Measurements from ENCODE around the gene ZBTB7C.

DNA sequence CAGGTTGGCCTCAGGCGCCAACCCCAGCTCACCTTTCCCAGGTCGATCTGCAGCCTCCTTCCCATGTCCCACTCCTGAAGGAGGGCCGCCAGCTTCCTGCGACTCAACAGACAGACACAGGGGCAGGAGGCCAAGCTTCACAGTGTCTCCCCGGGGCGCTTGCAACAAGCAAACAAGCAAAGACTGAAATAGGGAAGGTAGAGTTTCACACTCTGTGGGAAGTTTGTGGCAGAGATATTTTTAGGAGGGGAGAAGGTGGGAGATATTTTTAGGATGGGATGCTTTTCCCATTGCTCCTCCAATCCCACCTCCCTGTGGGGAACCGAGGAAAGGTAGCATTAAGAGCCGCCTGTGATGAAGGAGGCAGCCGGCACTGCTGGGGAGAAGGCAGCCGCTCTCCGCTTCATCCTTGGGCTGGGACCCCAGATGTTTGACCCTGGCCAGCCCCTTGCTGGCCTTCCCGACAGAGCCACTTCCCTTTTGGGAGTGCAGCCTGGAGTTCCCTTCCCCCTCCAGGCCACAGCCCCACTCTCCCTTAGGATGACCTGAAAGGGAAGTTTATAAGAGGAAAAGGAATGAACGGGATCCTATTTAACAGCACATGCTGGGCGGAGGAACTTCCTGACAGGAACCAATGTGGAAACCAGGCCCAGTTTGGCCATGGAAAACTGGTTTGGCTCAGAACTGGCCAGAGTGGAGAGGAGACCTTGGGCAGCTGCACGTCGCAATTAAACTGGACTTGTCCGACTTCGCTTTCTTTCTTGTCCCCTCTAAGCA, 336.6 kb downstream of the ZBTB7C start:
- TF ChIP-seq, protein P1, sequence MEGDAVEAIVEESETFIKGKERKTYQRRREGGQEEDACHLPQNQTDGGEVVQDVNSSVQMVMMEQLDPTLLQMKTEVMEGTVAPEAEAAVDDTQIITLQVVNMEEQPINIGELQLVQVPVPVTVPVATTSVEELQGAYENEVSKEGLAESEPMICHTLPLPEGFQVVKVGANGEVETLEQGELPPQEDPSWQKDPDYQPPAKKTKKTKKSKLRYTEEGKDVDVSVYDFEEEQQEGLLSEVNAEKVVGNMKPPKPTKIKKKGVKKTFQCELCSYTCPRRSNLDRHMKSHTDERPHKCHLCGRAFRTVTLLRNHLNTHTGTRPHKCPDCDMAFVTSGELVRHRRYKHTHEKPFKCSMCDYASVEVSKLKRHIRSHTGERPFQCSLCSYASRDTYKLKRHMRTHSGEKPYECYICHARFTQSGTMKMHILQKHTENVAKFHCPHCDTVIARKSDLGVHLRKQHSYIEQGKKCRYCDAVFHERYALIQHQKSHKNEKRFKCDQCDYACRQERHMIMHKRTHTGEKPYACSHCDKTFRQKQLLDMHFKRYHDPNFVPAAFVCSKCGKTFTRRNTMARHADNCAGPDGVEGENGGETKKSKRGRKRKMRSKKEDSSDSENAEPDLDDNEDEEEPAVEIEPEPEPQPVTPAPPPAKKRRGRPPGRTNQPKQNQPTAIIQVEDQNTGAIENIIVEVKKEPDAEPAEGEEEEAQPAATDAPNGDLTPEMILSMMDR (IDR thresholded peaks at IDR 0.05): no peak
- no peak for TF ChIP-seq TEAD4 (IDR thresholded peaks at IDR 0.05; ENCODE audit: borderline replicate concordance, insufficient read depth)
- TF ChIP-seq RXRA (IDR thresholded peaks at IDR 0.05; ENCODE audit: borderline replicate concordance, low read depth): no peak
- no peak for TF ChIP-seq RAD21 (IDR thresholded peaks at IDR 0.05; ENCODE audit: low read length)
- no peak for TF ChIP-seq RCOR1 (IDR thresholded peaks at IDR 0.05; ENCODE audit: low read length)
- TF ChIP-seq, protein P2, sequence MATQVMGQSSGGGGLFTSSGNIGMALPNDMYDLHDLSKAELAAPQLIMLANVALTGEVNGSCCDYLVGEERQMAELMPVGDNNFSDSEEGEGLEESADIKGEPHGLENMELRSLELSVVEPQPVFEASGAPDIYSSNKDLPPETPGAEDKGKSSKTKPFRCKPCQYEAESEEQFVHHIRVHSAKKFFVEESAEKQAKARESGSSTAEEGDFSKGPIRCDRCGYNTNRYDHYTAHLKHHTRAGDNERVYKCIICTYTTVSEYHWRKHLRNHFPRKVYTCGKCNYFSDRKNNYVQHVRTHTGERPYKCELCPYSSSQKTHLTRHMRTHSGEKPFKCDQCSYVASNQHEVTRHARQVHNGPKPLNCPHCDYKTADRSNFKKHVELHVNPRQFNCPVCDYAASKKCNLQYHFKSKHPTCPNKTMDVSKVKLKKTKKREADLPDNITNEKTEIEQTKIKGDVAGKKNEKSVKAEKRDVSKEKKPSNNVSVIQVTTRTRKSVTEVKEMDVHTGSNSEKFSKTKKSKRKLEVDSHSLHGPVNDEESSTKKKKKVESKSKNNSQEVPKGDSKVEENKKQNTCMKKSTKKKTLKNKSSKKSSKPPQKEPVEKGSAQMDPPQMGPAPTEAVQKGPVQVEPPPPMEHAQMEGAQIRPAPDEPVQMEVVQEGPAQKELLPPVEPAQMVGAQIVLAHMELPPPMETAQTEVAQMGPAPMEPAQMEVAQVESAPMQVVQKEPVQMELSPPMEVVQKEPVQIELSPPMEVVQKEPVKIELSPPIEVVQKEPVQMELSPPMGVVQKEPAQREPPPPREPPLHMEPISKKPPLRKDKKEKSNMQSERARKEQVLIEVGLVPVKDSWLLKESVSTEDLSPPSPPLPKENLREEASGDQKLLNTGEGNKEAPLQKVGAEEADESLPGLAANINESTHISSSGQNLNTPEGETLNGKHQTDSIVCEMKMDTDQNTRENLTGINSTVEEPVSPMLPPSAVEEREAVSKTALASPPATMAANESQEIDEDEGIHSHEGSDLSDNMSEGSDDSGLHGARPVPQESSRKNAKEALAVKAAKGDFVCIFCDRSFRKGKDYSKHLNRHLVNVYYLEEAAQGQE (IDR thresholded peaks at IDR 0.05; ENCODE audit: low read depth, low read length): no peak
- TF ChIP-seq EP300 (IDR thresholded peaks at IDR 0.05; ENCODE audit: borderline replicate concordance in 1 of 2, low read depth in 1 of 2, low read length in 1 of 2): no peak
- no peak for TF ChIP-seq GABPA (IDR thresholded peaks at IDR 0.05; ENCODE audit: low read depth)
- TF ChIP-seq RFX5 (IDR thresholded peaks at IDR 0.05; ENCODE audit: low read length): no peak
- TF ChIP-seq JUND (IDR thresholded peaks at IDR 0.05): no peak
- TF ChIP-seq EZH2phosphoT487 (IDR thresholded peaks at IDR 0.05; ENCODE audit: borderline replicate concordance, low read depth): no peak
- no peak for TF ChIP-seq CHD2 (IDR thresholded peaks at IDR 0.05; ENCODE audit: low read length, partially characterized antibody)
- TF ChIP-seq GATA2 (CRISPR knock-in tag; IDR thresholded peaks at IDR 0.05): no peak

Measured in SK-N-SH (cell line).